ENCODE data around the gene GFY.

GFY gene

DNA sequence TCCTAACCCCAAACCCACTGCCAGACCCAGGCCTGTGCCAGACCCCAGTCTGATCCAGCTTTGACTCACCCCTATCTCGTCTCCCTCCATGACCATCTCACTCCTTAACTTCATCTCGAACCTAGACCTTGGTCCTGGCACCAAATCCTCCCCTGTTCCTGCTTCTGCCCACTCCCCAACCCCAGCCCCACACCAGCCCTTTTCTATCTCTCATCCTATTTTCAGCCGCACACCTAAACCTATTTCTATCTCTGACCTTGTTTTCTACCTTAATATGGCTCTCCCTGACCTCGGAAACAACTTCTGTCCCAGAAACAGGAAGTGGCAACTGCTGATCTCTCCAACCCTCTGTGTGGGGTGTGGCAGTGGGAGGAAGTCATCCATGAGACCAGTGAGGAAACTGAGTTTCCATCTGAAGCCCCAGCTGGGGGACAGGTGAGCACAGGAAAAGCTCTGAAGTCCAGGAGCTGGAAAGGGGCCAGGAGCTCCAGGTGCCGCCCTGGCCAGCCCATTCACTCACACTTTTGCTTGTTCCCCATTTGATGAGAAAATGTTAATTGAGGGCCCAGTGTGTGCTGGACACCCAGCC is 15.7 kb upstream of the GFY start:
- DNase-seq, result no peak

DNA sequence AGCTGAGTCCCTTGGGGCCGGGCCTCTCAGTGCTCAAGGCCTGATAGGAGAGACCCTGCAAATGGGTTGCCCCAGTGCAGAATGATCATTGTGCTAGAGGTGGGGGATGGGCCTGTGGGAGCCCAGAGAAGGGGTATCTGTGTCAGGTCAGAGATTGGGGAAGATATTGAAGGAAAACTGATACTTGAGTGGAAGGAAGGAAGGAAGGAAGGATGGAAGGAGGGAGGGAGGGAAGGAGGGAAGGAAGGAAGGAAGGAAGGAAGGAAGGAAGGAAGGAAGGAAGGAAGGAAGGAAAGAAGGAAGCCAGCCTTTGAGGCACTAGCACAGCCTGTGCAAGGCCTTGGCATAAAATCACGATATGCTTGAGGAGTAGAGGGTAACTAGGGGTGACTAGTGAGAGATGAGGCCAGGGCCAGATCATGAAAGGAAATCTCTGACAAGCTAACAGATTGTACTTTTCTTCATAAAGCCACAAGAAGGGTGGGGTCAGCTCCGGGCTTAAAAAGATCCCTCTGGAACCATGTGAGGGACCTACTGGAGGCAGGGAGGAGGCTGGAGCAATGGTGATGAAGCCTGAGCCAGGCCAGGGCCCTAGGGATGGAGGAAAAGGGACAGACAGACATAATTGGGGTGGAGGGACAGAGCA is 13.4 kb upstream of the GFY start:
- no peak for DNase-seq

DNA sequence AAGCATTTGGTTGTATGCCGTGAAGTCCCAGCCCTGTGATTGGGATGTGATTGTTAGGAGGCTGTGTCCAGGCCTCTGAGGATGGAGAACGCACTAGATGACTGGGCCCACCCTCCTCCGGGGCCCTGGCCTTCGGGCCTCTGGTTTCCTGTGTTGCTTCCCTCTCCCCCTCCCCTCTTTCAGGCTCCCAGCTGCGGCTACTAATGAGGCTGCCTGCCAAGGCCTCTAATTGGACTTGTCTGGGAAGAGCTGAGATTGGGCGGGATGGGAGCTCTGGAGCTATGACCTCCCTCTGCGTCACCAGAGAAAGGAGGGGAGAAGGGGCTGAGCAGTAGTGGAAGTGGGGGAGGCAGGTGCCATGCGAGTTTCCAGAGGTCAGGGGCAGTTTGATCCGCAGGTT is 11.8 kb upstream of the GFY start:
- DNase-seq, result no peak

DNA sequence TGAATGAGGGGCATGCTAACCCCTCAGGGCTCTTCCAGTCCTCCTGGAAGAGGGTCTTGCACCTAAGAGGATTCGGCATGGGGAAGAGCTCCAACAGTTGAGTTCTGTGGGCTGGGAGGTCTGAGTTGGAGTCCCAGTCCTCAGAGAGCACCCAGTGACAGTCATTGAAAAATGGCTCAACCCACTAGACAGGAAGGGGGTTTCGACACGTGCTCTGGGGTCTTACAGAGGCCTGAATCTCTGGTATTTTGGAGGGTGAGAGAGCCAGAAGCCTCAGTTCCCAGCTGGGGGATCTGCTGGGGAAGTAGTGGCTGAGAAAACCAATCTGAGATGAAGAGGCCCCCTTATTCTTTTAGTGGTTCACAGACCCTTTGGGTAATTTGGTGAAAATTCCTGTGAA is 10.9 kb upstream of the GFY start:
- DNase-seq, result no peak

DNA sequence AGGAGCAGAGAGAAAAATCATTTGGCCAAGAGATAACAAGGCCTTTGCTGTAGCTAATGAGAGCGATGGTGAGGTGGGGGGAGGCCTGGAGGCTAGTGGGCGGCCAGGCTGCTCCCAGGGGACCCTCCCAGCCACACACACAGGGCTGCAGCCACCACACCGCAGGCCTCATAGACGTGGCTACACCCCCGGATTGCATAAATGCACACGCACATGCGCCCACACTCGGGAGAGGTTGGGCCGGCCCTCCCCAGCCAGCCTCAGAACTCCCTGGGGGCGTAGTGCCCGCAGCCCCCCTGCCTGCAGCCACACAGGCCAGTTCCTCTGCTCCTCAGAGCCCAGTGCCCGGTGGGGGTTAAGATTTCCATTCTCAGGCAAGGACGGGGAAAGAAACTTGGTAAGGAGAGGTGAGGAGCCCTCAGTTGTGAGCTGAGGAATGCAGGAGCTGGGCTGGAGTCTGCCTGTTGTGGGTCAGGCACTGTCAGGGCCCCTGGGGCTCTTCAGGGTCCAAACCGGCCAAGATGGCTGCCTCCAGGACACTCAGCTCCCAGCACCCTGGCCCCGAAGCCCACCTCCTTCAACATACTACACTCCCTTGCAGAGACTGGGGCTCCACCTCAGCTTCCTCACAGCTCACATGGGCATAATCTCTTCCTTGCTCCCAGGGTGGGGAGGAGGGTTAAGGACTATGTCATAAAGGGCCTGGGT is 9.9 kb upstream of the GFY start:
- no peak for DNase-seq

DNA sequence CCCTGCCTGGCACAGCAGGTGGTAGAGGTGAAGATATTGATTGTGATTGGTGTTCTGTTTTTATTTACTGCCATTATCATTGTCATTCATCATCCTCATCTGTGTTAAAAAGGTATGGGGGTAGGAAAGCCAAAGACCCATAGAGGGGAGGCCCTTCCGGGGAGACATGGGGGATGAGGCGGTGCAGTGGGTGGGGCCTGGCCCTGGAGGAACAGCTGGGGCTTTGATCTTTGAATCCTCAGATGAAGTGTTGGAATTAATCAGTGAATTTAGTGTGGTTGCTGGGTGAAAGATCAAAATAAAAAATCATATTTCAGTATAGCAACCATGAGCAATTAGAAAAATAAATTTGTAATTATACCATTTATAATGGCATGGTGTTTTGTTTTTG is 9.4 kb upstream of the GFY start:
- DNase-seq, result no peak

DNA sequence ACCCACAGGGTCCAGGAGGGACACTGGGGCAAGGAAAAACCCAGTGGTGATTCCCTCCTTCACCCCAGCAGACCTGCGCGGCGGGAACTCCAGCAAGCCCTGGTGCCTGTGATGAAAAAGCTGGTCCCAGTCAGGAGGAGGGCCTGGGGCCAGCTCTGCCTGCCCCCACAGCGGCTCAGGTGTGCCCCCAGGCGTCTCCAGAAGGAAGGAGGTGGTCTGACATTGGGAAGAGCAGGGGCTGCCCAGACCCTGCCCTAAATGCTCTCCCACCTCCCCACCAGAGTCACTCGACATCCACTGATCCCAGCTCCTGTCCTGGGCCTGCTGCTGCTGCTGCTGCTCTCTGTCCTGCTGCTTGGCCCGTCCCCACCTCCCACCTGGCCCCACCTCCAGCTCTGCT is 8.1 kb upstream of the GFY start:
- DNase-seq, result no peak

DNA sequence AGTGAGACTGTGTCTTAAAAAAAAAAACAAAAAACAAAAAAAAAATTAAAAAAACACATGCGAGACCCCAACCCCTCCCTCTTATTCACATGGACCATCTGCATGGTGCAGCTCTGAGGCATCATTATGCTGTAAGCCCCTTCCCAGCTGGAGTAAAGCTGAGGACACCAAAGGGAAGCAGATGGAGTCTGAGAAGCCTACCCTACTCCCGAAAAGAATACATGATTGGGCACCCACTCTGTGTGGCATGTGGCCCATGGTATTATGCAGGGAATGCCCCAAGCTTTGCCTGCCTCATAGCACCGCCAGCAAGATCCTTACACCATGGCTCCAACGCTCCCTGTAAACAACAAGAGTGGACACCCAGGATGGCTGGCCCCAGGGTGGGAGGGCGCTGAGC is 6.7 kb upstream of the GFY start:
- DNase-seq, result no peak

DNA sequence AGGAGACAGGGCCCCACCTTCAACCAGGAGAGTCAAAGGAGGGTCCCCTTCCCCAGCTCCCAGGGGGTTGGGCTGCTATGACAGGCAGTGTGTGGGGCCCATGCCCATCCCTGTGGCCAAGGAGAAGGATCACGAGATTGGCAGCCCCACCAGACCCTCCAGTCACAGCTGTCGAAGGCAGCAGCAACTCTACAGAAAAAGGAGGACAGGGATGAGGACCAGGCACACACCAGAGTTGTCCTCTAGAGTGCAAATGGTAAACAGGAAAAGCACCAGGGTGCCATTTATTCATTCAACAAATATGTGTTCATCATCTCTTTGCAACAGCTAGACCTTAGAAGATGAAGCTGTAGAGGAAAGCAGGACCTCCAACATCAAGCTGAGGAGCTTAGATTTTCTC is 6.0 kb upstream of the GFY start:
- DNase-seq, result no peak

DNA sequence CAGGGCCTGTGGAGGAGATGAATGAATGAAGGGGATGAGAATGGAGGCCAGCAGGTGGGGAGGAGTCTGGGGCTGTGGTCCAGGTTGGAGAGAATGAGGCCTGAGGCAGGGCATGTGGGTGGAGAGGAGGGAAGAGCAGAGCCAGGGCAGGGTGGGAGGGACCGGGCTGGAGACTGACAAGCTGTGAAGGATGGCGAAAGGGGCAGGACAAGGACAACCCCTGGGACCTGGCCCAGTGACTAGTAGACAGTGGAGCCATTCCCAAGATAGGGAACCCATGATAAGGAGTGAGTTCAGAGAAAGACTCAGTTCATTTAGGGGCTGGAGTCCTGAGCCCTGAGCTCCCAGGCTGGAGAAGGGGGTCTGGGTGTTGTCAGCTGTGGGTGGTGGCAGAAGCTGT is 5.0 kb upstream of the GFY start:
- no peak for DNase-seq

DNA sequence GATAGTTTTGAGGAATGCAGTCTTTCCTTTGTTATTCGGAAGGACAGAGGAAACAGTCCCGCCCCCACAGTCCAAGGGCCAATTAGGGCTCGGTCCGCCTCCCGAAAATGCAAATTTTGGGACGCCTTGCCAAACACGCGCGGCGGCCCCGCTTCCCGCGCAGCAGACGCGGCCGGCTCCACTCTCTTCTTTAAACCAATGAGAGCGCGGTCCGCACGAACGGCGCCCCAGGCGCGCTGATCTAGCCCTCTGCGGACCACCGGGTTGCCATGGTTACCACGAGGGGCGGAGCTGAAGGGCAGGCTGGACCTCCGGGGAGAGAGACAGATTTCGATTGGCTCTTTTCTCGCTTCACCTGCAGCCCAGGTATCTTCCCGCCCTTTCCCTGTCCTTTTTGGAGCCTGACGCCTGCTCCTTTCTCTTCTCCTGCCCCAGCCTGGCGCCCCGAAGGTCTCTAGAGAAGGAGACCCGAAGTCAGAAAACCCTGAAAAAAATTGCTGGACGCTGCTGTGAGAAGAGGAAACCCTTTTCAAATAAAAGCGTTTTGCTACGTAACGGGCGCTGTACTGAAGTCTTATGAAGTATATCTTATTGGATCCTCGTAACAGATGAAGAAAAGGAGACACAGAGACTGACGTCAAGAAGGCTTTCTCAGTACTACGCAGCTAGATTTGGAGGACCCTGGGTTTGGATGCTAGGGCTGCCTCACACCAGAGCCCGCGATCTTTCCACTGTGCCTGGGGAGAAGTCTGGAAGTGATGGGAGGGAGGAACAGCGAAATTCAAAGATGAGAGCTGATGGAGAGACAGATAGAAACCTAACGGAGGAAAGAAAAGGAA is 3.9 kb upstream of the GFY start:
- no peak for DNase-seq

DNA sequence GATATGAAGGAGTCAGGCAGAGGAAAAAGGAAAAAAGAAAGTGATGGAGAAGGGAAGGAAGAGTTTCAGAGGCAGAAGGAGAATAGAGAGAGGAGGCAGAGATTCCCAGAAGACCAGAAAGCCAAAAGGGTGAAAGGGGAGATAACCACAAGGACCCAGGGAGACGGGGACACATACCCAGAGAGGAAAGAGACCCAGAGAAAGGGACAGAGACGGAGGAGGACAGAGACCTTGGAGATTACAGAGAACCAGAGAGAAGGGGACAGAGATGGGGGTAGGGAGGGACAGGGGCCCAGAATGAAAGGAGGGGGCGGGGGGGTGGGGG is 3.3 kb upstream of the GFY start:
- no peak for DNase-seq

DNA sequence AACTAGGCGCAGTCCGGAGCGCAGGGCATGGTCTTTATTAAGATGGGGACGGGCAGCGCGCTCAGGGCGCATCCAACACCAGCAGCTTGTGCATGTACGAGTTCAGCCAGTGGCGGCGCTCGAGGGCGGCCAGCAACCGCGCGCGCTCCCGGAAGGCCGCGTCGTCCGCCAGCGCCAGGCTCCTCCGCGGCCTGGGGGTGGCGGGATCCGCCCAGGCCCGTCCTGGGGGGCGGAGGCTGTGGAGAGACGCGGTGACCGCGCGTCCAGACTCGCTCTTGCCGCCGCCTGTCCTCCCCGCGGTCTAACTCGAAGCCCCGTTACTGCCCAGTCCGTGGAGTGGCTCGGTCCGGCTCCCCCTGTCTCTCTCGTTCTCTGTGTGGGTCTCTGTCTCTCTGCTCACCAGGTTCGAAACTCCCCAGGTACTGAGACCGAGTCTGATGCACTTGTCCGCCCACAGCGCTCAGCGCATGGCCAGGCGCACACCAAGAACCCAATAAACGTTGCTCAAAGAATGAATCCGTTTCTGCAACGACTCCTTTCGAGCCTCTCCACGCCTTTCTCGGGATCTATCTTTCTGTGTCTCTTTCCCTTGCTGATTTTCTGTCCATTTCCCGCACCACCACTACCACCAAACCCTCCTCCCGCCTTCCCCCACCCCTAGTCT is 2.6 kb upstream of the GFY start:
- DNase-seq, result no peak

DNA sequence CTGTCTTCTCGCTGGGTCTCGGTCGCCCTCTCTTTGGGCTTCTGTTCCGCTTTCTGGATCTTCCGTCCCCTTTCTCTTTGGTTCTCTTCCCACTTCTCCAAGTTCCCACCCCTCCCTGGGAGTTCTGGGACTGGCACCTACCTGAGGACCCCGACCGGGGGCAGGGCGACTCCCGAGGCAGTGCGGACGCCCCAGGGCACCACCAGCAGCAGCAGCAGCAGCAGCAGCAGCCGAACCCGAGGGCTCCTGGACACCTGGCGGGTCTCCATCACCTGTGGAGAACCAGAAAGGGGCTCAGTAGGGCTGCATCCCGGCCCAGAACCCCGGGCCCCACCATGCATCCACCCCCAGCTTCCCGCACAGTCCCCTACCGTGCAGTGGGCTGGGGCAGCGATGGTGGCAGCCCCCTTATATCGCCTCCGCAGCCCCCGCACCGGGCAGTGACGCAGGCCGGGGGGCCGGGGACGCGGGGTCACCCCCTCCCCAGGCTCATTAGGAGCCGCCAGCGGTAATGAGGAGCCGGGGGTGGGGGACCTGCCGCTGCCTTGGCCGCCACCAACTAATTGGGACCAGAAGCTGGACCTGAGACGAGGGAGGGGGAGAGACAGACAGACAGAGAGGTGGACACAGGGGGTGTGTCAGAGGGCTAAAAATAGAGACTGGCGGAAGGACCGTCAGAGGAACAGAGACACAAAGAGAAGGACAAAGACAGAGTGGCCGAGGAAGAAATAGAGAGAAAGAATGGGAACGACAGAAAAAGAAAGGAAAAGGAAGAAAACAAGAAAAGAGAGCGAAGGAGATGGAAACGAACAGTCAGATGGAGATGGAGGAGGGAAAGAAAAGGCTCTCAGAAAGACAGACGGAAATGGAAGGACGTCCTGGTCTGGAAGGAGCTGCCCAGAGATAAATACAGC is 1.9 kb upstream of the GFY start, which contains the start of gene PTH2:
Gene PTH2, minus strand, starts transcription at position 371 of the 914 bp plus-strand sequence. Its CDS starts 102 bp downstream, at position 269.
- no peak for DNase-seq

DNA sequence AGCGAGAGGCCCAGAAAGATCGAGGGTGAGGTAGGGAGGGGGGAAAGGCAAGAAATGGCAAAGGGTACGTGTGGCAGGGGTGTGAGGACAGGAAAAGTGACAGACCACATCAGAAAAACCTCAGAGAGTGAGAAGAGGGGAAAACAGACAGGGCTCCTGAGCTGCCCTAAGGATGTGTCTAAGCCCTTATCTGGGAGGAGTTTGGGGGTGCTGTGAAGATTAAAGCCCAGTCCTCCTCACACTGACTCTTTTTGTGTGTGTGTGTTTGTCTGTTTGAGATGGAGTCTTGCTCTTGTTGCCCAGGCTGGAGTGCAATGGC is 1.2 kb upstream of the GFY start:
- DNase-seq, result no peak

DNA sequence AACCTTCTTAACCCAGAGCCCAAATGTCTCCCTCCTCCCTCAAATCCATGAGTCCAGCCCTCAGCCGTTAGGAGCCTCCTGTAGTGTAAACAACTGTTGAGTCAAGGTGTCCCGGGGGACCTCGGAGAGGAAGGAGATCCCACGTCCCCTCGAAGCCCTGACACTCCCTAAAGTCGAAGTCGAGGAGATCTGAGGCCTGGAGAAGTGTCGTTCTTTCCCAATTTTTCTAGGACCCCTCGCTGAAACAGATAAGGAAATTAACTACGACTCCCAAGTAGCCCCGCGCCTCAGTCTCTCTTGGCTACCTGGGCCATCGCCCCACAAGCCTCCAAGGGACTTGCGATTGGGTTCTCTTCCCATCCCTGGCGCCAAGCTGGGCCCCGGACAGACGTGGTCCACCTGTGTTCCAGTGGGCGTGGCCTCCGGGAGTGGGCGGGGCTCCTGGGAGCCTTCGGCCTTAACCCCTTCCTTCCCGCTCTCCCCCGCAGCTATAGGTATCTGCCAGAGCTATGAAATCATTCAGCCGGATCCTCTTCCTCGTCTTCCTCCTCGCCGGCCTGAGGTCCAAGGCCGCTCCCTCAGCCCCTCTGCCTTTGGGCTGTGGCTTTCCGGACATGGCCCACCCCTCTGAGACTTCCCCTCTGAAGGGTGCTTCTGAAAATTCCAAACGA is 869 bp downstream of the GFY start:
- DNase-seq, result no peak

DNA sequence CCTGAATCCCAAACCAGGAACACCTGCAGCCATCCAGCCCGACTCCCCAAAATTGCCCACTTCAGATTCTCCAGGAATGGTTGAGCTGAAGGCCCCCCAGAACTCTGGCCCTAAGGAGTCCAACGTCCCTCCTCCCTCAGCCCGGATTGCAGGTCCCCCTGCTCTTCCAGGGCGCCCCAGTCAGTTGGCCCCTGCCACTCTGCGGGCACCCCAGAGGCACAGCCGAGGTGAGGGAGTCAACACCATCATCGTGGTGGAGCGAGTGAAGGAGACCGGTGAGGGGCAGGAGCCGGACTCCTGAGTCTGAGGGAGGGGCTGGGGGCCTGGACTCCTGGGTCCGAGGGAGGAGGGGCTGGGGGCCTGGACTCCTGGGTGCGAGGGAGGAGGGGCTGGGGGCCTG is 2.2 kb downstream of the GFY start:
- DNase-seq, result no peak

DNA sequence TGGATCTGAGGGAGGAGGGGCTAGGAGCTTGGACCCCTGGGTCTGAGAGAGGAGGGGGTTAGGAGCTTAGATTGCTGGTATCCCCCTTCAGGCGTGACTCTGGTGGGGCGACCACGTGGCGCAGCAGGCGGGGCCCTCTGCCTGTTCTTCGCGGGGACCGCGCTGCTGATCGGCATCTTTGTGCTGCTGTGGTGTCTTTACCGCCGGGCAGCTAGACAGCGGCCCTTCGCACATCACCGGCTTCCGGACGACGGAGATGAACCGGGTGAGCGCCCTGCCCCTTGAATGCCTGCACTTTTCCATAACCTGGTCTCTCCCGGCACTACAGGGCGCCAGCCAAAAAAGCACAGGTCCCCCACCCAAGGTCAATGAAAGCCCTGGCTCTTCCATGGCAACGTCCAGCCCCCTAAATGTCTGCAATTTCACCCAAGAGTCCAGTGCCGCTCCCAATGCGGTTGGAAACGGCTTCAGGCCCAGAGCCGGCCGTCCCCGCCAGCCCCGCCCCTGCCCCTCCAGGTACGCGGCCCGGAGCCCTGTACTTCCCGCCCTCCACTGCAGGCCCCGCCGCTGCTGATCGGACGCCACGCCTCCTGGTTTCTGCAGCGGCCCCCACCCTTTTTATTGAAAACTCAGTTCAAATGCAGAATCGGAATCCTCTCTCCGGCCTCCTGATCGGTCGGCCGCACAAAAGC is 2.8 kb downstream of the GFY start:
- no peak for DNase-seq

DNA sequence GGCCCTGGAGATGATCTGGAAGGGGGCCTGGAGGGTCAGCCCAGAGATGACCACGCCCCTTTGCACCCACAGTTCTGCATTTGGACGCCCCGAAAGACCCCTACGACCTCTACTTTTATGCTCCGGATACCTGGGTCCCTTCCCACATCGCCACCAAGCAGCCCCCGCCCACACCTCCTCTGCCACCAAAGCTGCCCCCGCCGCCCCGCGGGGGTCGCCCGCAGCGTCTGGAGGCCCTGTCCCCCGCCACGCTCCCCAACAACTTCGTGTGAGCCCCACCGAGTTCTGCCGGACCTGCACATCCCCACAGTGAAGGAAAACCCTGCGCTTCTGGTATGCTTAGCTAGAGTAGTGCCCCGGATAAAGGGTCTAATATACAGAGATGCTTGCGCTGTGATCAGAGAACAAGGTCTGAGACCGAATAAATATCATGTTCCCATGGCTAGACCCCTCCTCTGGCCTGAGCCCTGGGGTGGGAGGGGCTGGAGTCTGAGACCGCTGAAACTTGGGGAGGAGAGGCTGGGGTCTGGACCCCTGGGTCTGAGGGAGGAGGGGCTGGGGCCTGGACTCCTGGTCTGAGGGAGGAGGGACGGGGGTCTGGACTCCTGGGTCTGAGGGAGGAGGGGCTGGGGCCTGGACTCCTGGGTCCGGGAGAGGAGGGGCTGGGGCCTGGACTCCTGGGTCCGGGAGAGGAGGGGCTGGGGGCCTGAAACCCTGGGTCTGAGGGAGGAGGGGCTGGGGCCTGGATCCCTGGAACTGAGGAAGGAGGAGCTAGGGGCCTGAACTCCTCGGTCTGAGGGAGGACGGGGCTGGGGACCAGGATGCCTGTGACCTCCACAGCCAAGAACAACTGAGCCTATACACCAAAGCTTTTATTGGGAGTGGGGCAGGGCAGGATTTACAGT is 3.6 kb downstream of the GFY start:
- no peak for DNase-seq

DNA sequence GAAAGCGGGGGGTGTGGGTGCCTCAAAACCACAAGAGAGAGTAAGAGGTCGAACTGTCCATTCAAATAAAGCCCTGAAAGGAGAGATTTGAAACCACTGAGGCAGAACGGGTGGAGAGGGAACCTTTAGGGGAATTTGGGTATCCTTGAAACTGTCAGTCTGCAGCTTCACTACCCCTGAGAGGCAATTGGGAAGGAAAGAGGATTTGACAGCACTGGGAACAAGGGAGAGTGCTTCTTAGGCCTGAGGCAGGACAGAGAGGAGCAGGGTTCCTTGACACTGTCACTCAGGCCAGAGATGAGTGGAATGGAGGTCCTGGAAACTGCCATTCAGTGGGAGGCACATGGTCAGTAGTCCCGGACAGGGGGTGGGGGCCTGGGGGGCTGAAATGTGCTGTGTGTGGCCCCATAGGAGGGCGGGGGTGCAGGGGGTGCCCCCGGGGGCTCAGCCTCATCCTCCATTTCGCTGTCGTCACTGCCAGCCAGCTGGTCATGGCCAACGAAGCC is 5.0 kb downstream of the GFY start:
- DNase-seq, result no peak

All from NCI-H2081 treated with DMSO at 0.1 percent for 48 hours (cell line).